GOT3 (cell line): ENCODE results near the gene IL3RA.
"Not testable (repeated sequence)": the region's sequence is repeated elsewhere in the genome, so short reads cannot be mapped to it uniquely, and the experiment has no call there.

ENCODE experiments used
- DNase-seq: peaks from one replicate; lab custom pipeline; 2025; ENCODE audit warnings: mixed read lengths; lab: John Stamatoyannopoulos, UW

Gene IL3RA

GRCh38 chrX:1423215-1423614 lies 86.6 kb downstream of the IL3RA start:
- no peak for DNase-seq

DNA sequence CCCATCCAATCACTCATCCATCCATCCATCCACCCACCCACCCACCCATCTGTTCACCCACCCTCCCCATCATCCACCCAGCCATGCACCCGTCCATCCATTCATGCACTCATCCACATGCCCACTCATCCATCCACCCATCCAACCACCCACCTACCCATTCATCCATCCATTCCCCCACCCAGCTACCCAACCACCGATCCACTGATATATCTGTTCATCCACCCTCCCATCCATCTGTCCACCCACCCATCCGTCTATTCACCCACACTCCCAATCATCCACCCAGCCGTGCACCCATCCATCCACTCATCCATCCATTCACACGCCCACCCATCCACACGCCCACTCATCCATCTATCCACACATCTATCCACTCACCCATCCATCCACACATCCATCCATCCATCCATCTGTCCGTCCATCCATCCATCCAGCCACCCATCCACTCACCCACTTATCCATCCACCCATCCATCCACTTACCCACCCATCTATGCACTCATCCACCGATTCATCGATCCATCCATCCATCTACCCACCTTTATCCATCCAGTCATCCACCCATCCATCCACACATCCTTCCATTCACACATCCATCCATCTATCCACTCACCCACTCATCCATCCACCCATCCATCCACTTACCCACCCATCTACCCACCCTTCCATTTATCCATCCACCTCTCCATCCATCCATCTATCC lies 87.7 kb downstream of the IL3RA start:
- no peak for DNase-seq

GRCh38 chrX:1425381-1425780 lies 88.8 kb downstream of the IL3RA start:
- no peak for DNase-seq

DNA sequence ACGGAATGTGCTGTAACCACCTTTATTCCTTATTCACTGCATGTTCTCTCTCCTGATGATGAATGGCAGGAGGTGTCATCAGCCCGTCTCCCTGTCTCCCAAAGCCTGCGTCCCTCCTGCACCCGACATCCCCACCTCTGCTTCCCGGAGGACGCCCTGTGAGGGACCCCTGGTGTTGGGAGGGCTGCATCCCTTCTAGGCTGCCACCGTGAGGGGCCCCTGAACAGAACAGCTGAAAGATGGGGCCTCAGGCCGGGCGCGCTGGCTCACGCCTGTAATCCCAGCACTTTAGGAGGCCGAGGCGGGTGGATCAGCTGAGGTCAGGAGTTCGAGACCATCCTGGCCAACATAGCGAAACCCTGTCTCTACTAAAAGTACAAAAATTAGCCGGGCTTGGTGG lies 89.7 kb downstream of the IL3RA start:
- not testable (repeated sequence) for DNase-seq

DNA sequence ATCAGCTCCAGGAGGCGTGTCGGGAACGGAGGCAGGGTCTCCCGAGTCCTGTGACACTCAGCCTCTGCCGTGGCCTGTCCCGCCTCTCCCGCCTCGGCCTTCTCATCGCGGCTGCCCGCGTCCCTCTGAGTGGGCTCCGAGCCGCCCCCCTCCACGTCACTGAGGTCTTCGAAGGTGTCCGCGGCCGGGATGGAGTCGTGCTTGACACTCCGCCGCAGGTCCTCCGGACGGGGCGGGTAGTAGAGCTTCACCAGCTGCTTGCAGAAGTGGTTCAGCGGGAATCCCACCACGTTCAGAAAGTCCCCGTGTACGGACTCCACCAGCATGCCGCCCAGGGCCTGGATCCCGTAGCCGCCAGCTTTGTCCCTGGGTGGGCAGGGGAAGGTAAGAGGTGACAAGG lies 91.2 kb downstream of the IL3RA start:
- DNase-seq, result no peak

GRCh38 chrX:1430451-1430850 lies 93.9 kb downstream of the IL3RA start:
- DNase-seq, result no peak
